Smooth muscle cell (in vitro differentiated cells): Measurements from ENCODE around the gene SPTBN2. TPM values are rescaled to one million over a fixed set of nuclear protein-coding genes. Genes with fewer than 3 reads are reported as not detected.

Experiments used
- DNase-seq: peaks from one replicate; lab custom pipeline; 2025; ENCODE audit not compliant: unreplicated experiment; lab: John Stamatoyannopoulos, UW
- H2AFZ ChIP-seq: fragments of 200-600 bp; sonication (generic); 2 replicates; pipeline ENCODE4 v1.6.0; 2016; ENCODE audit warnings: antibody characterized with exemption, low read depth, mild to moderate bottlenecking
- H3F3A ChIP-seq: fragments of 200-600 bp; sonication (generic); 2 replicates; pipeline ENCODE4 v1.6.0; 2017; ENCODE audit warnings: antibody characterized with exemption, low read depth
- H3K27ac ChIP-seq: fragments of 200-600 bp; sonication (generic); 2 replicates; pipeline ENCODE4 v1.5.1; 2016; ENCODE audit warnings: low read depth, mild to moderate bottlenecking
- H3K27me3 ChIP-seq: fragments of 200-600 bp; sonication (generic); 2 replicates; pipeline ENCODE4 v1.6.1; 2016; ENCODE audit warnings: low read depth, mild to moderate bottlenecking
- H3K36me3 ChIP-seq: fragments of 200-600 bp; sonication (generic); 2 replicates; pipeline ENCODE4 v1.5.1; 2016; ENCODE audit warnings: low read depth
- H3K4me1 ChIP-seq: fragments of 200-600 bp; sonication (generic); 2 replicates; pipeline ENCODE4 v1.5.1; 2016; ENCODE audit warnings: low read depth
- H3K4me2 ChIP-seq: fragments of 200-600 bp; sonication (generic); 2 replicates; pipeline ENCODE4 v1.6.0; 2016; ENCODE audit warnings: mild to moderate bottlenecking
- H3K4me3 ChIP-seq: fragments of 200-600 bp; sonication (generic); 2 replicates; pipeline ENCODE4 v1.5.1; 2016; ENCODE audit warnings: mild to moderate bottlenecking
- H3K79me2 ChIP-seq: fragments of 200-600 bp; sonication (generic); 2 replicates; pipeline ENCODE4 v1.6.0; 2016; ENCODE audit warnings: low read depth, mild to moderate bottlenecking
- H3K9ac ChIP-seq: fragments of 200-600 bp; sonication (generic); 2 replicates; pipeline ENCODE4 v1.6.0; 2016; ENCODE audit warnings: low read depth
- H3K9me3 ChIP-seq: fragments of 200-600 bp; sonication (generic); replicated peaks from 2 replicates; pipeline ENCODE4 v1.5.1; 2016; ENCODE audit warnings: low read depth
- H4K20me1 ChIP-seq: fragments of 200-600 bp; sonication (generic); 2 replicates; pipeline ENCODE4 v1.6.0; 2016; ENCODE audit warnings: low read depth
- CTCF ChIP-seq: fragments of 200-600 bp; sonication (generic); IDR thresholded peaks from 2 replicates; pipeline ENCODE4 v1.5.1; 2017; ENCODE audit warnings: borderline replicate concordance, mild to moderate bottlenecking, antibody characterized with exemption; ENCODE audit not compliant: insufficient read depth, poor library complexity, severe bottlenecking
- WGBS: methylation state at CpG from one replicate; pipeline ENCODE4 v1.1.7; 2016; ENCODE audit warnings: low lambda C conversion rate; 5-methylcytosine and 5-hydroxymethylcytosine counted together
- polyA plus RNA-seq: library from polyadenylated mRNA; unstranded; fragments of >200 nt; fragmentation: Nextera tagmentation; extraction: Ambion mirVana; gene quantifications from 2 replicates; pipeline ENCODE4 v1.2.1, GENCODE V29; 2016
- total RNA-seq: library from RNA; depleted of rRNA; stranded (reverse); fragments of >200 nt; gene quantifications from 2 replicates; pipeline ENCODE4 v1.2.3, GENCODE V29; 2014

Gene SPTBN2
- total and polyA plus RNA-seq, 2 experiments from 2014 or later, result 15.7 to 20.9 TPM

DNA sequence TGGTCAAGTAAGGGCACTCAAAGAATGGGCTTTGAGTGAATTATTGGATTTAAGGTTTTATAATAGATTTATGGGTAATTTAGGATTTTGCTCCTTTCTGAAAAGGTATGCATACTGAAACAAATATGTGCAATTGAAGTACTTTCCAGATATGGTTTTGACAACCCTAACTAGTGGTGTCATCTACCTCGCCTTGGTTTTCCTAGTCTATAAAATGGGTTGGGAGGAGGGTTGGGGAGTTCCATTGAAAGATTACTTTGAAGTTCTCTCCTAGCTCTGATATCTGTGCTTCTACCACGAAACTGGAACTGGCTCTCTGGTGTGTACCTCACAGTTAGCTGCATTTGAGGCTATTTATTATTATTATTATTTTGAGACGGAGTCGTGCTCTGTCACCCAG lies 431 bp upstream of the SPTBN2 start:
- WGBS, result 93% methylated on average over 4 of the region's 4 CpGs
- DNase-seq, result no peak
- peaks cover 53% of the 10 kb centered on the region for H3K27me3 ChIP-seq
- peaks cover 12% of the 10 kb centered on the region for H3F3A ChIP-seq
- peaks cover 21% of the 10 kb centered on the region for H3K4me1 ChIP-seq
- no peak overlapping the region for H3K4me2 ChIP-seq
- H3K4me3 ChIP-seq, result no peak overlapping the region
- H3K79me2 ChIP-seq, result no peaks in the 10 kb centered on the region
- no peak for TF ChIP-seq CTCF
- no peaks in the 10 kb centered on the region for H3K9me3 ChIP-seq
- no peaks in the 10 kb centered on the region for H3K36me3 ChIP-seq
- no peaks in the 10 kb centered on the region for H4K20me1 ChIP-seq
- no peak overlapping the region for H2AFZ ChIP-seq
- no peak overlapping the region for H3K9ac ChIP-seq
- no peak overlapping the region for H3K27ac ChIP-seq

GRCh38 chr11:66728038-66728692 lies 851 bp downstream of the SPTBN2 start:
- no peak for TF ChIP-seq CTCF
- Histone ChIP-seq H3K36me3 (no peaks in the 10 kb centered on the region), H4K20me1 (no peaks in the 10 kb centered on the region), H3K27me3 (peaks cover 49% of the 10 kb centered on the region), H3F3A (peaks cover 12% of the 10 kb centered on the region), H3K4me2 (peak overlapping the region; percentile 87), H3K4me1 (peaks cover 21% of the 10 kb centered on the region), H3K27ac (no peak overlapping the region), H3K79me2 (no peaks in the 10 kb centered on the region), H3K9me3 (no peaks in the 10 kb centered on the region), H3K9ac (no peak overlapping the region), H3K4me3 (peak overlapping the region; percentile 52), H2AFZ (peak overlapping the region; percentile 85)
- 2% methylated on average over 18 of the region's 114 CpGs for WGBS
- no peak for DNase-seq

DNA sequence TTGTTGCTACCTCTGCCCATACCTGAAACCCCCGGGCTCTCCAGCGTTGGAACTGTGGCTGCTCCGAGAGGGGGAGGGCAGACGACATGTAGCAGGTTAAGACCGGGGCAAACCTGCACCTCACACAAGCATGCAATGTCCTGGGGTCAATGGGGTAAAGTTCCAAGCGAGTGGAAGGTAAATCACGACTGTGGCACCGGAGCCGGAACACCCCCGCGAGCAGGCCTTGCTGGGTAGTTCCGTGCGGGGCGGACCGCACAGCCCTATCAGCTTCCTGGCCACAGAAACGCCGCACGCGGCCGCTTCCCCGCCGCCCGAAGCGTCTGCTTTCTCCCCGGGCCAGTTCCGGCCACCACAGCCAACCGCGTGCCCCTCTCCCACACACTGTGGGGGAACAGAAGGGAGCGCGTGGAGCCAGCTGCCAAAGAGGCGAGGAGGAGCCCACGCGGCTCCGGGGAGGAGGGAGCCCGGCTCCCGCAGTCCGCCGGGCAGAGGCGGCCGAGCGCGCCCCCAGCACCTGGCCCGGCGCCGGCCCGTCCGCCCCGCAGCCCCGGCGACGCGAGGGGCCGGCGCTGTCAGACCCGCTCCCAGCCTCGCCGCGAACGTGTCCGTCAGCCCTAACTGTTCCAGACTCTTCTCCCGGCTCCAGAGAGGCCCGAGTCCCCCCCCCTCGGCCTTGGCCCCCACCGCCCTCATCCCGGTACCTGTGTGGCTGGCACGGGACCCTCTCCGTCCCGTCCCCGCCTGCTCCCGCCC lies 1.6 kb downstream of the SPTBN2 start:
- no peak overlapping the region for H3K9ac ChIP-seq
- no peak overlapping the region for H3K27ac ChIP-seq
- DNase-seq, result no peak

More for the DNA sequence above, 1.6 kb downstream of the SPTBN2 start:
- Histone ChIP-seq H3K4me1 (peaks cover 21% of the 10 kb centered on the region), H3K9me3 (no peaks in the 10 kb centered on the region), H3K79me2 (no peaks in the 10 kb centered on the region), H3K4me2 (peak overlapping the region; percentile 83), H4K20me1 (no peaks in the 10 kb centered on the region), H3K36me3 (no peaks in the 10 kb centered on the region), H3K27me3 (peaks cover 44% of the 10 kb centered on the region), H2AFZ (peak overlapping the region; percentile 84), H3K4me3 (peak overlapping the region; percentile 46), H3F3A (peaks cover 12% of the 10 kb centered on the region)
- WGBS, result 3% methylated on average over 30 of the region's 70 CpGs
- TF ChIP-seq CTCF, result no peak
